Fibroblast of gingiva (primary cell): Measurements from ENCODE around the gene JAG2.

Experiments
- DNase-seq: peaks from one replicate; pipeline ENCODE4 v3.0.0-alpha.2; 2011; ENCODE audit warnings: low read depth

Gene JAG2

GRCh38 chr14:105091054-105091516 lies 77.5 kb downstream of the JAG2 start:
- DNase-seq = no peak
